NCI-H2196 treated with DMSO at 0.1 percent for 48 hours (cell line): ENCODE results near the gene MFAP3.
A peak's percentile ranks its signal among the peaks of the same experiment; 100 is the strongest.
"Not testable (repeated sequence)": the region's sequence is repeated elsewhere in the genome, so short reads cannot be mapped to it uniquely, and the experiment has no call there.

Experiments used
- DNase-seq: peaks from one replicate; lab custom pipeline; 2025; ENCODE audit not compliant: unreplicated experiment; lab: John Stamatoyannopoulos, UW

Gene MFAP3

GRCh38 chr5:154038707-154039457 is at the start of gene MFAP3, which contains the start of gene FAM114A2:
Gene MFAP3 (plus strand): TSS chr5:154038967. CDS start chr5:154049723, 10,756 bp downstream.
Gene FAM114A2 (minus strand): TSS chr5:154038910. CDS start chr5:154034953, 3,957 bp downstream.
- peak; percentile 82 for DNase-seq

- DNase-seq: no peak
These were observed 47.6 kb upstream of the MFAP3 start for GRCh38 chr5:153991168-153991567.

GRCh38 chr5:153998010-153998409 is 40.8 kb upstream of the MFAP3 start:
- no peak for DNase-seq

GRCh38 chr5:153998768-153999167 is 40.0 kb upstream of the MFAP3 start:
- no peak for DNase-seq

- DNase-seq: no peak
These were observed 38.8 kb upstream of the MFAP3 start for GRCh38 chr5:153999995-154000394.

- no peak for DNase-seq
These were observed 38.1 kb upstream of the MFAP3 start for GRCh38 chr5:154000703-154001102.

- no peak for DNase-seq
These were observed 36.7 kb upstream of the MFAP3 start for GRCh38 chr5:154002093-154002492.

- no peak for DNase-seq
These were observed 36.2 kb upstream of the MFAP3 start for GRCh38 chr5:154002511-154003020.

GRCh38 chr5:154005648-154006047 is 33.1 kb upstream of the MFAP3 start:
- DNase-seq: no peak

GRCh38 chr5:154010660-154011059 is 28.1 kb upstream of the MFAP3 start:
- DNase-seq: no peak

GRCh38 chr5:154015071-154015693 is 23.6 kb upstream of the MFAP3 start:
- no peak for DNase-seq

GRCh38 chr5:154018919-154019318 is 19.8 kb upstream of the MFAP3 start:
- not testable (repeated sequence) for DNase-seq

GRCh38 chr5:154025951-154026350 is 12.8 kb upstream of the MFAP3 start:
- DNase-seq: no peak

GRCh38 chr5:154031937-154032489 is 6.8 kb upstream of the MFAP3 start:
- no peak for DNase-seq

GRCh38 chr5:154034944-154035343 is 3.8 kb upstream of the MFAP3 start:
- no peak for DNase-seq

GRCh38 chr5:154038261-154038706 is 483 bp upstream of the MFAP3 start:
- no peak for DNase-seq

- DNase-seq: no peak
These were observed 677 bp downstream of the MFAP3 start for GRCh38 chr5:154039458-154039829.

GRCh38 chr5:154042766-154043165 is 4.0 kb downstream of the MFAP3 start:
- DNase-seq: no peak

GRCh38 chr5:154044099-154044498 is 5.3 kb downstream of the MFAP3 start:
- no peak for DNase-seq

- DNase-seq: no peak
These were observed 5.8 kb downstream of the MFAP3 start for GRCh38 chr5:154044581-154044980.

GRCh38 chr5:154046486-154046885 is 7.7 kb downstream of the MFAP3 start:
- no peak for DNase-seq

- no peak for DNase-seq
These were observed 8.6 kb downstream of the MFAP3 start for GRCh38 chr5:154047324-154047723.
